Activated CD8-positive, alpha-beta memory T cell treated with anti-CD3 and anti-CD28 coated beads, Interleukin-2, amount 50 U/mL, for 1 hour (primary cell): Measurements from ENCODE around the gene CSMD2.

Experiments
- DNase-seq: peaks from one replicate; pipeline ENCODE4 v3.0.0-alpha.2; 2020; ENCODE audit errors: extremely low read depth

CSMD2 gene

DNA sequence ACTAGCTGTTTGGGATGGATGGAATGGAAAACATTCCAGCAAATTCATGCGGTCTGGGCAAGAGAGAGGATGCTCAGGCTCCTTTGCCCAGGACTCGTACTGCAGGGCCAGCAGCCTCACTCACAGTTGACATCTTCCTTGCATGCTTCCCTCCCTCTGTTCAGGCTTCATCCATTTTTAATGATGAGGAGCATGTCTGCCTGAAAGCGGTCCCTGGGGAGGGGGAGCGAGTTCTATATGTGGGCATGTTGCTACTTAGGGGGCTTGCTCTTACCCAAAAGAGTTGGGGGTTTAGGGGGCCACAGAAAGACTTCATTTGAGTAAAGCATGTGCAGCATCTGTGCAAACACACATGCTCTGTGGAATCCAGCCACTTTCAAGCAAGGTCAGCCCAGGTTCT lies 203.0 kb downstream of the CSMD2 start:
- no peak for DNase-seq

DNA sequence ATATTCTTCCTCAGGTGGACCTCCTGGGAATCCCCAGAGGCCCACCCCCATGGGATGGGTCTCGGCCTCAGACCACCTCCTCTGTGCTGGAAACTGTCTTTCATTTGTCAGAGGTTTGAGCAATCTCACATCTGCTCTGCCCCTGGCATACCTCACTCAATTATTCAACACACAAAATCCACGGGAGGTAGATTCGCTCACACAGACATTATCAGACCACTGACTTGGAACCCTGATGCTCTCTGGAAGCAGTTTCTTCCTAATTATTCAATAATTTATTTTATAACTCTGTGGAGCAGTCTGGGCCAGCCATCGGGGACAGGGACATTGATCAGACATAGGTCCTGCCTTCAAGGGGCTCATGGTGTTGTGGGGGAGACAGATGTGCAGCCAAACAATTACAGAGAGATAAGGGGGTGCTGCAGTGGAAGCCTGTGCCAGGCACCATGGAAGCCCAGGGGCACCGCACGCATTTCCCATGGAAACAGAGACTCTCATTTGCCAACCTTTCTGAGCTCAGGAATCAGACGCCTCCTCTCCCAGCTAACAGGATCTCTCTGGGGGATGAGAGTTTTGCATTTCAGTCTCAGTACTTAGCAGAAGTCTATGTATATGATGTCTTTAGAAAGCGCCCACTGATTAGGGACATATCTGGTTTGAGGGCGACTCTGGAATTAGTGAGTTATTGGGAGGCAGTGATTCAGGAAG lies 204.7 kb downstream of the CSMD2 start:
- no peak for DNase-seq

DNA sequence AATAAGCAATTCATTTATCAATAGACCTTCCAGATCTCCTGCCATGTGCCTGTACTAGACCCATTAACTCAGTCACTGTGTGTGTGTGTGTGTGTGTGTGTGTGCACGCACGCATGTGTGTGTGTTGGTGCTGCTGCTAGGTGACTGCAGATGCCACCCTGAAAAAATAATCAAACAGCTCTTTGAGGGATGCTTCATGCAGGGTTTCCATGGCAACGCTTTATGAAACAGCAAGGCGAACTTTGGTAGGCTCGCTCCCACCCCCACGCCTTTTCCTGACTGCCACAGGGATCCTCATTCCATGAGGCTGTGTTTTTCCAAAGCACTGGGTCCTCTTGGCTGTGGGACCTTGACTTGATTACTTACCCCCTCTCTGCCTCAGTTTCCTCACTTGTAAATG lies 207.2 kb downstream of the CSMD2 start:
- no peak for DNase-seq

DNA sequence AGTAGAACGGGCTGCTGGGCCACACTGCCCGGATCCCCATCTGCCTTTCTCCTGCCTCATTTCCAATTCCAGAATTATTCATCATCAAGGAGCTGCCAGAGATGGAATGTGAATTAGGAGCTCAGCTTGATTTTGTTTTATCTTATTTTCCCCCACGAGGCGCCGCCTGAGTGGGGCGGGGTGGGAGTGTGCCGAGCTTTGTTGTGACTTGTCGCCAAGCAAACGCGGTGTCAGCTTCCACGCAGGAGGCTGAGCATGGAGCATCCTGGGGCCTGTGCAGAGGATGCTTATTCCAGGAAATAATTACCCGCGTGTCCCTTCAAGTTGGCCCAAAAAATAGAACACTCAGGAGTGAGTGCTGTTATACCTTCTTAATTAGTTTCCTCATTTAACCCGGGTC lies 209.9 kb downstream of the CSMD2 start:
- DNase-seq: no peak

DNA sequence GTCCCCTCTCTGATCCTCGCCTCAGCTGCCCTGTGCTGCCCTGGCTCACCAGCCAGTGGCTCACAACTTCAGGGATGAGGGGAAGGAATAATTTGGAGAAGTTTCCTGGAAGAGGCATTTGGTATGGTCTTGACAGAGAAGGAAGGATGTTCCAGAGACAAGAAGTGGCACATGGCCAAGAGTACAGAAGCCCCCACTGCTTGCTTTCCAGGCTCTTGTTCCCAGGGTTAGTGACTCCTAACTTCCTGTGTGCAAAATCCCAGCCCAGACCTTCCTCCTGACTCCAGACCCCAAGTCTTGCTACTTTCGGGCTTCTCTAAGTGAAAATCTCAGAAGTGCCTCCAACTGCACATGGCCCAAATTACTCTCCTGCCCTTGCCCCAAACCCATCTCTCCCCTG lies 215.5 kb downstream of the CSMD2 start:
- DNase-seq: no peak

DNA sequence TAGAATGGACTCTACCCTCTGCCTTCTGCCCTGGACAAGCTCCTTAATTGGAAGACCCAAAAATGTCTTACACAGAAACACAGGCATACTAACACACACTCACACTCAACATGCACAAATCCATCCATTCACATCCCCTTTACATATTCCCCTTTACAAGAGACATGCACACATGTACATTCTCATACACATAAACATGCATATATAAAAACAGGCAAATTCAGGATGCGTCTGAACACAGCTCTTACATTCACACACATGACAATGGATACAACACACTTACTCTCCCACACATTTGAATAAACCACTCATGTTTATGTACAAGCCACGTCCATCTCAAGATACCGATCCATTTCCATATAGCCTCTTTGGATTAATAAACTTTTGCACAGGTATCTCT lies 216.7 kb downstream of the CSMD2 start:
- no peak for DNase-seq

DNA sequence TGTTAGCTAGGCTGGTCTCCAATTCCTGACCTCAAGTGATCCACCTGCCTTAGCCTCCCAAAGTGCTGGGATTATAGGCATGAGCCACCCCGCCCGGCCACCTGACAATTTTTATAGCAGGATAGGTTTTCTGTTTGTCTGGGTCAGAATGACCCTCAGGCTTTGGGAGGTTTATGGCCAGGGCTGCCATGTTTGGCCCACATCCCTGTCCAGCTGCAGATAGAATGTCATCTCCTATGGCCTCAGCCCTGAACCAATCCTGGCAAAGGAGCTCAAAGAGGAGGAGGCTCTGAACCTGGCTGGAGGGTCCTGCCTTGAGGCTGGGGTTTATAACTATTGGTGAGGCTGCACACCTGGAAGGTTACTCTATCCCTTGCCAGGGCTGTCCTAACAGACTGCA lies 218.2 kb downstream of the CSMD2 start:
- DNase-seq: no peak

DNA sequence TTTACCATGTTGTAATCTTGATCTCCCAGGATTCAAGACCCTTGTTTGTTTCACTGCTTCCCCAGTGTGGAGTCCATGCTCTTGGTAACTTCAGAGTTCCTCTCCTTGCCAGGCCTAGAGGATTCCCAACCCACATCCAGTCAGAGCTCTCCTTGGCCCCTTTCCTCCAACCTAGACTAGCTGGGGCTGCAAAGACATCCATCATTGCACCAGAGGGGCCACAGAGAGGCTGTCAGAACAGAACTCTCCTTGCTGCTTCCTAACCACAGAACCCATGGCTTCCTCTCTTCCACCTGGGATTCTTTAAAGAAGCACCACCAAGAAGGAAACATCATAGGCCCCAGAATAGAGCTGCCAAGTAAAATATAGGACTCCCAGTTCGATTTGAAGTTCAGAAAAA lies 220.2 kb downstream of the CSMD2 start:
- no peak for DNase-seq

DNA sequence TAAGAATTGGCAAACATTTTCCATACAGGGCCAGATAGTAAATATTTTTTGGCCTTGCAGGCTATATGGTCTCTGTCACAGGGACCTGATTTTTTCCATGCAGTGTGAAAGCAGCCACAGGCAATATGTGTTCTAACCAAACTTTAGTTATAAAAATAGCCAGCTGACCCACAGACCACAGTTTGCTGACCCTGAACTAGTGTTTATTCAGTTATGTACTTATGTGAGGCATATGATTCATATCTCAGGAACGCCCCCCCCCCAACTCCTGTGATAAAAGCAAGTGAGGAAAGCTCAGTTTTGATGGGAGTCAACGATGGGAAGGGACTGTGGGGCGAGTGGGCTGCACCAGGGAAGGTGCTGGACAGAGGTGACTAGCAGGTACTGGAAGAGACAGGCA lies 221.1 kb downstream of the CSMD2 start:
- DNase-seq: no peak

DNA sequence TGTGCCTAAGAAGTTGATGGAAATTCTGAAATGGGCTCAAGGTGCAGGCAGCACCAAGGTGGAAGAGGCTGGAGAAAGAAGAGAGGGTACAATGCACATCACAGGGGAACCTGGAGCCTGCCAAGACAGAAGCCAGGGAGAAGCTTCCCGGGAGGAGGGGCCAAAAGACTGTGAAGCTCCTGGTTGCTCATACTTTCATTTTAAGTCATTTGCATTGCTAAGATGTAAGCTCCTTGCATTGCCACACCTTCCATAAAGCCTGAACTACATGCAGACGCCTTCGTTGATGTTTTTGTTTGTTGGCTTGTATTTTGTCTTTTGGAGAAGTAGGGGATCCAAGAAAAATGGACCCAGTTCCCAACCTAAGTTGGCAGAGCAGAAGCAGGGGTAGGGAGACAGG lies 232.2 kb downstream of the CSMD2 start:
- no peak for DNase-seq

DNA sequence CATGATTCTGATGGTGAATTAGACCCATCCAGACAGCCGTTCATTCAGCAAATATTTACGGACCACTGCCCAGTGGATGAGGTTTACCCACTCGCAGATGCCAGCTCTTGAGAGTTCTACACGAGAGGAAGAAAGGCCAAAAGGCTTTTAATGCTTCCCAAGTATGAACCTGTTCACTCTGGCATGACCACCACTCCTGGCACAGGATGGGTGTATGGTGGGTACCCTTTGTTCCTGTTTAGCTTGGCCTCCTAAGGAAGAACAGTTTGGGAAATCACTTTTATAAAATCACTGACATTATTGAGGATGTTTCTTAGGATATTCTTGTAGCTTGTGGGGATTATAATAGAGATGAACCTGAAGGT lies 233.9 kb downstream of the CSMD2 start:
- DNase-seq: no peak

DNA sequence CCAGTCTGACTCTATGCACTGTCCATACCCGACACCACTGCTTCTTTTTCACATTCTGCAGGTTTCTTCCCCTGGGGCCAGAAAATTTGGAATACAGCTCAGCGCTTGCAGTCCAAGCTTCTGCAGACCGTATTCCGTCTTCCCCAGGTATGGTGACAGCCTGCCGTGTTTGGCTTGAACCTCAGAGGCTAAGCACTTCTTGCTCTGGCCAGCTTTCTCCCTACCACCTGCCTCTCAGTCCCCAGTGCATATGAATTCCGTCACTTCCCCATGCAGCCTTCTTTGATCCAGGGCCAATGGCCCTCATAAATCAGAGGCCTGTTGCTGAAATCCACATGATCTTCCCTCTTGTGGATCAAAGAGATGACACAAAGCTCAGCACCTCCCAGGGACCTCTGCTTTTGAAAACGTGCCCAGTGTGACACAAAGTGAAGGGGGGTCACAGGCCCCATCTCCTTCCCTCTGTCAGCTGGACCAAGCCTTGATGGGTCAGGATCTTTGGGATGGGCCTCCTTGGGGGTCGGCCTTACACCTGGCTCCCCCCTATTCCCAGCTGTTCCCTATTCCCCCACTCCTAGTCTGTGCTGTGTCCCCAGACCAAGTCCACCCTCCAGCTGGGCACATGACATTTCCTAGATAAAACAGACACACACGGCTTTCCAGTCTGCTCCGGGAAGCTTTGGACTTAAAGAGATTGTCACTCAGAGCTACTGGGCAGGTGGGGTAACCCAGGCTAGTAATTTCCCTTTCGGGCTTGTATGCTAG lies 234.5 kb downstream of the CSMD2 start:
- DNase-seq: no peak

DNA sequence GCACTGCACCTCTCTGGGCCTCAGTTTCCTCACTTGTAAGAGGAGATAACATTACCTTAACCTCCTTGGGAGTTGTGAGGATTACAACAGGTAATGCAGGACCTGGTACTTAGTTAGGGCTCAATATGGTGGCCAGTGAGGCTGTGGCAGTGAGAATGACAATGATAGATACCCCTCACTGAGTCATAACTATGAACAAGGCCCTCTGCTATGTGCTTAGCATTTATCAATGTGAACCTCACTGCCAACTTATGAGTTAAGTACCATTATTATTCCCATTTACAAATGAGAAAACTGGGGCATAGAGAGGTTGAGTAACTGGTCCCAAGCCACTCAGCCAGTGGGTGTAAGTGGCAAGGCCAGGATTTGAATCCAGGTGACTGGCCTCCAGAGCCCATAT lies 236.8 kb downstream of the CSMD2 start:
- DNase-seq: no peak

DNA sequence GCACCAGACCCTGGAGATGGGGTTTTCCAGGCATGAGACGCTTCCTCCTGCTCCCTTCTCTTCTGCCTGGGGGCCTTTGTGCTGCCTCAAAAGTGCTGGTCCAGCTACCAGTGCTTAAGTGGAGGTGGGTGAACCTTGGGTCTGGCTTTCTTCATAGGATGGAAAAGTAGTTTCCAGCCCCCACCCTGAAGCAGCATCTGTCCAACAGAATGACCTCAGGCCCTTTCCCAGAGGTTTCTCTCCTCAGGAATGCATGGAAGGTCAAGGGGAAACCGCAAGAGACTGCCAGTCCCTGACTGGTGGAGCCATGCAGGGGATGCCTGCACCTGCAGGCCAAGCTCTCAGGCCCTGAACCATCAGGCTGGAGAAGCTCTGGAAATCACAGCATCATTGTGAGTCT lies 237.3 kb downstream of the CSMD2 start:
- DNase-seq: no peak

DNA sequence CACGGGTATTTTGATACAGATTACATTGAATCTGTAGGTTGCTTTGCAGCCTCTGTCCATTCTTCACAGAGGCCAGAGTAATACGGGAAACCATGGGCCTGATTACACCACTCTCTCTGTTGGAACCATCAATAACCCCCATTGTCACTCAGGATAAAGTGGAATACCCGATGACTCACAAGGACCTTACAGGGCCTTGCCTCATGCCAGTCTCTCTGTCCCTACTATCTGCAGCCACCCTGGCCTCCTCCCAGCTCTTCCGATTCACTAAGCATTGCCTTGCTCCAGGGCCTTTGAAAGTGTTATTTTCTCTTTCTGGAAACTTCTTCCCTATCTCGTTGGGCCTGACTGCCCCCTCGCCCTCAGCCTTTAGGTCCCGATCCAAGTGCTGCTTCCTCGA lies 239.4 kb downstream of the CSMD2 start:
- no peak for DNase-seq

DNA sequence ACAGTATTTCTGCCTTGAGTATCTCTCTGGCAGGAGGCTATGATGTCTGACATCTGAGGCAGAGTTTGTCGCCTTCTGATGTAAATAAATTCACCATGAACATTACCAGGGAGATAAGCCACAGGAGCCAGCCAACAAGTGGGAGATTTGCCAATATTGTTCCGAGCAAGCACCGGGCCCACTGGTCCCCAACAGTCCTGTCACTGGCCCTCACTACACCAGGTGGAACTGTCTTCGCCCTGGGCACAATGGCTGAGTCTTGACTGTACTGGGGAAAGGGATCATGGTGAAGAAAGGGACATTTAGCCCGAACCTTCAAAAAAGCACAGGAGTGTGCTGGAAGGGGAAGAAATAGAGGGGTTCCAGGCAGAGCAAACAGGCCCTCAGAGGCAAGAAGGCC lies 243.7 kb downstream of the CSMD2 start:
- DNase-seq: no peak

DNA sequence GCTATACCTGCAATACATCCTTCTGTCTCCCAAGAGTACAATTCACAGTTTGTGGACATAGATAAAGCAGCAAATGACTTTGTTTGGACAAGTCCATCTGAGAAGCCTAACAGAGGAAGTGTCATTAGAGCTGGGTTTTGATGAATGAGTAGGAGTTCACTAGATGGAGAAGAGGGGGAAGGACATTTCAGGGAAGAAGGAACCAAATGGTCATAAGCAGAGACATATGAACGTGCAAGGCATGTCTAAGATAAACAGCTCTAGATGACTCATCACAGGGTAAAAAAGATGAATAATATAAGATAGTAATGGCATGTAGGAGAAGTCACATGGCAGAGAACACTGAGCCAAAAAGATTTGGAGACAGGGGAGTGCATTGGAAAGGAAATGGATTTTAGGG lies 246.7 kb downstream of the CSMD2 start:
- DNase-seq: no peak

DNA sequence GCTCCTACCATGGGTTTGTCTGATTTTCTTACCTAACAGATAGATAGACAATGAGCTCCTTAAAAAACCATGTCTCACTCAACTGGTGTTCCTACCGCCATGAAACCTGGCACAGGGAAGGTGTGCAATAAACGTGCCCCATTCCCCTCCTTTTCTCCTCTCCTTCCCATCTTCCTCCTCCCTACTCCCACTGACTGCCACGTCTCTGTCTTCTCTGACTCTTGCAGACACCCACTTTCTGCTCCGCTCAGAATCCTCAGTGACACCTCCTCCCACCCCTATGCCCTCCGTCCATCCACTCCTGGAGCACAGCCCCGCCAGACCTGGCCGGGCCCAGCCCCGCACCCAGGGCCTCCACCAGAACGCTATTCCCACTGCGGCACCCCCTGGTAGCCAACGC lies 248.2 kb downstream of the CSMD2 start:
- no peak for DNase-seq

DNA sequence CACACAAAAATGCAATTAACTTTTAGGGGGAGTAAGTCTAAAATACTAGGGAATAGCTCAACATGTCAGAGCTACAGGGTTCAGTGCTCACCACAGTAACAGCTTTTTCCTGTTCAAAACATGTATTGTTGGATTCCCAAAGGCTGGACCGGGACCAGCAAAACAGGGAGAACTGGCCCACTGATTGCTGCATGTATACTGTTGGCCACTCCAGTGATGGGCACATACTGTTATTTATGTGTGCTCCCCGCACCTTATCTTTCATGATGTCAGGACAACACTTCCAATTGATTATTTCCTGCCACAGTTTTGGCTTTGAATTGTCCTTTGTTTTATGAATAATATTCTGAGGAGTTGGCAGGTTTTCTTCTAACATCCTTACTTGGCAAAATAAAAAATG lies 250.5 kb downstream of the CSMD2 start:
- DNase-seq: no peak

DNA sequence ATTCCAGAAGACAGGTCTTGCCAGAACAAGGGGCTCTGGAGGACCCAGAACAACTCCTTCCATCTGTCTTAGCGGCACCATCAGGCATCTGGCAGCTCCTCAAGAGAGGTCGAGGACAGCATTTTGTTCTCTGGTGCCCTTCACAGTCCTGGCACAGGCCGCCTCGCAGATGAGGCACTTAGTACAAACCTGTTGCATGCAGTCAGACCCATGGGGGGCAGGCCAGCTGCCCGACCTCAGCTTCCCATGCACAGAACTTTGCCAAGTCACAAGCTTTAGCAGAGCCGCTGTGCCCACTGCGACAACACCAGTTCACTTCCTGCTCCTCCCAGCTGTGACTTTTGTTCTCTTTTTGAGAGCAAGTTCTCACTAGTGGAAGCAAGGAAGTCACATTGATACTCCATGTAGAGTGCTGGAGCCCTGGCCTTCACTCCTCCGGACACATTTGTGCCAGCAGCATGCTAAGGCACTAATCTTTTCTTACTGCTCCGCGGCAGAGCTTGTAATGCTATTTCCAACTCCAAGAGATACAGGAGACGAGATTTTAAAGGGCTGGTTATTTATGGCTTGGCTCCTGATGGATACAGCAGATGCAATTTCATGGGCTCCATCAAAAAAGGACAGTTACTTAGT lies 256.6 kb downstream of the CSMD2 start:
- no peak for DNase-seq

DNA sequence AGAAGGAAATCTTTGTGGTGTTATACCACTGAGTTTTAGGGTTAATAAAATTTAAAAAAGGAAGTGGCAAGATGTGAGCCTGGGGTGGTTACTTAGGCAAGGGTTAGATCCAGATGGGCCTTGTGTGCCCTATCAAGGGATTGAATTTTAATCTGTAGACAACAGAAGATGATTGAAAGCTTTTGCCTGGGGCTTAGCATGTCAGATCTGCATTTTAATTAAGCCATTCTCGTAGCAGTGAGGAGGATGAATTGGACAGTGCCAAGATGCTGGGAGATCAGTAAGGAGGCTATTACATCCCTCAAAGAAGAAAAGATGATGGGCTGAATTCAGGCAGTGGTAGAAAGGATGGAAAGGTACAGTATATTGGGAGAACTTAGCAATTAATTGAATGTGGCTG lies 258.9 kb downstream of the CSMD2 start:
- DNase-seq: no peak

DNA sequence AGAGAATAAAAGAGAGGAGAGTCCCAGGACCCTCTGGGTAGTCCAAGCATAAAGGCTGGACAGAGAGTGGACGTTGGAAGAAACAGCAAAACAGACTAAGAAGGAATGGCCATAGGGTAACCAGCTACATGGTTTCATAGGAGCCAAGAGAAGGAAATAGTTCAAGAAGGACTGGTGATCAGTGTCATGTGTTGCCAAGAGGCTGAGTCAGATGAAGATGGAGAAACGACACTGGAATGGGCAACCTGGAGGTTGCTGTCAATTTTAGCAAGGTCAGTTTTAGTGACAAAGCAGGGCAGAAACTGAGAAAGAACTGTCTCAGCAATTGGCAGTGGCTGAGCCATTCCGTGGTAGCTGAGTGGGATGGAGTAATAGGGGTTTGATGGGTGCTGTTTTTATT lies 259.8 kb downstream of the CSMD2 start:
- DNase-seq: no peak

DNA sequence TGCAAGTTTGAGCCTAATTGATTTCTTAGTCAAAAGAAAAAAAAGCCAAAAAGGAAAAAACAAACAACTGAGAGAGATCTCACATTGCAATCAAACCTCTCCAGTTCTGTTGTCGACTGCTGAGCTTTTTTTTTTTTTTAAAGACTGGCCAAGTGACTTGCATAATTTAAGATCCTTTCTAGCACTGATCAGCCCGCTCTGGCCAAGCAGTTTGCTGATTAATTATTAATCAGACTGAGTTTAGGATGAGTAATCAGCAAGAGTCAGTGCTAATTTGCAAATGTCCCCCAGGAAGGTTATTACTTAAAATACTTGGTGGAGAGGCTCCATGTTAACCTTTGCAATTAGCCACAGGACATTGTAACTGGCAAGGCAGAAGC lies 261.8 kb downstream of the CSMD2 start:
- DNase-seq: no peak
